Measurements from ENCODE around the gene CACNA2D3. TPM values are rescaled to one million over a fixed set of nuclear protein-coding genes. Genes with fewer than 3 reads are reported as not detected.
A peak's percentile ranks its signal among the peaks of the same experiment; 100 is the strongest.

CACNA2D3 gene
- total RNA-seq, 1 donor from 2014 or later, result 21.2 TPM

DNA sequence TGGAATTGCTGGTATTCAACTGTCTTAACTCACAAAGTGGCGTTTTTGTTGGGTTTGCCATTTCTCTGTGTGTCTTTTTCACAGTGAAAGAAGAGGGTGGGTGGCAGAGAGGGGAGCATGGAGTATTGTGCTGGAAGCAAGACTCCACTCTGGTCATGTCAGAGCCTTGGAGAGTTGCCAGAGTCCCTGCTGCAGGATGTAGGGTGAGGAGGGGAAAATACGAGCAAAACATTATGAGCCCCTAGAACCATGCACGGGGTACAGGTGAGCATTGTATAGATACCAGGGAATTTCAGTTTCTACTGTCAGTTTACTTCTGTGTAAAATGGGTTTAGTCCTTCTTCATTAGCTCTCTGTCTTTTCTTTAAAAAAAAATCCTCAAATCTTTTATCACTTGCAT is 249.9 kb downstream of the CACNA2D3 start:
- Histone ChIP-seq H3K9me3 (replicated peaks) (no peaks in the 10 kb centered on the region), H3K27ac (replicated peaks) (no peak overlapping the region), H3K27me3 (ENCODE audit: low read depth) (no peaks in the 10 kb centered on the region), H3K36me3 (no peaks in the 10 kb centered on the region), H3K4me3 (no peak overlapping the region), H3K4me1 (peaks cover 18% of the 10 kb centered on the region)
- intact Hi-C loops (cut with micrococcal nuclease), result loop anchor here (10.0 kb wide), 1 partner anchor 227 kb away; no protein-coding TSS in a partner anchor
- TF ChIP-seq, protein P1, sequence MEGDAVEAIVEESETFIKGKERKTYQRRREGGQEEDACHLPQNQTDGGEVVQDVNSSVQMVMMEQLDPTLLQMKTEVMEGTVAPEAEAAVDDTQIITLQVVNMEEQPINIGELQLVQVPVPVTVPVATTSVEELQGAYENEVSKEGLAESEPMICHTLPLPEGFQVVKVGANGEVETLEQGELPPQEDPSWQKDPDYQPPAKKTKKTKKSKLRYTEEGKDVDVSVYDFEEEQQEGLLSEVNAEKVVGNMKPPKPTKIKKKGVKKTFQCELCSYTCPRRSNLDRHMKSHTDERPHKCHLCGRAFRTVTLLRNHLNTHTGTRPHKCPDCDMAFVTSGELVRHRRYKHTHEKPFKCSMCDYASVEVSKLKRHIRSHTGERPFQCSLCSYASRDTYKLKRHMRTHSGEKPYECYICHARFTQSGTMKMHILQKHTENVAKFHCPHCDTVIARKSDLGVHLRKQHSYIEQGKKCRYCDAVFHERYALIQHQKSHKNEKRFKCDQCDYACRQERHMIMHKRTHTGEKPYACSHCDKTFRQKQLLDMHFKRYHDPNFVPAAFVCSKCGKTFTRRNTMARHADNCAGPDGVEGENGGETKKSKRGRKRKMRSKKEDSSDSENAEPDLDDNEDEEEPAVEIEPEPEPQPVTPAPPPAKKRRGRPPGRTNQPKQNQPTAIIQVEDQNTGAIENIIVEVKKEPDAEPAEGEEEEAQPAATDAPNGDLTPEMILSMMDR (IDR thresholded peaks at IDR 0.05; ENCODE audit: borderline replicate concordance), result no peak
- no peak for DNase-seq

DNA sequence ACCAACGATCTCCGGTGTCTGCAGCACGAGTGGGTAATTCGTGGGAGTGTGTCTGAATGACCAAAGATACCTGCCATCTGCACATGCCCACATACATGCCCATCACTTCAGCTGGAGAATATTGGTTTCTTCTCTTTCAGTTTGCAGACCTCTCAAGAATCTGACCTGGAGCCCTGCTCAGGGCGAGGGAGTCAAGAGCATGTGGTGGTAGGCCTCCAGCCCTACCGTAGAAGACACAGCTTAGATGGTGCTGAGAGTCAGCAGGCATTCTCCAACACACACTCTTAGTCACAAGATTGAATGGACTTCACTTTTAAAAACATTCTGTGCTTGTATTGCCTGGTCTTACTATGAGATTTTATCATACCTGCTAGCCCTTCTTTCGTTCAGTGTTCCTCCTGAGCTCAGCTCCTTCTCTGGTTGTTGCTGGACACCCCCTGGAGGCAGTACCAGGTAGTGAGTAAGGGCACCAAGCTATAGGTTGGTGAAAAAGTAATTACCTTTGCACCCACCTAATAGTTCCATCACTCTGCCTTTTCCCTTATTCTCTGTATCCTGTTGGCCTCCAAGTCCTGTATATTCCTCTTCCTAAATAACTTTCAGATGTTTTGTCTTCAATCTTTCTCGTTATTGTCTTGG is 252.0 kb downstream of the CACNA2D3 start:
- Histone ChIP-seq H3K4me1 (peaks cover 18% of the 10 kb centered on the region), H3K9me3 (replicated peaks) (no peaks in the 10 kb centered on the region), H3K27me3 (ENCODE audit: low read depth) (no peaks in the 10 kb centered on the region), H3K27ac (replicated peaks) (no peak overlapping the region), H3K4me3 (no peak overlapping the region), H3K36me3 (no peaks in the 10 kb centered on the region)
- intact Hi-C loops (cut with micrococcal nuclease), result loop anchor here (10.0 kb wide), 1 partner anchor 230 kb away; no protein-coding TSS in a partner anchor
- no peak for DNase-seq
- TF ChIP-seq, protein P1 (IDR thresholded peaks at IDR 0.05; ENCODE audit: borderline replicate concordance), result peak; percentile 63

DNA sequence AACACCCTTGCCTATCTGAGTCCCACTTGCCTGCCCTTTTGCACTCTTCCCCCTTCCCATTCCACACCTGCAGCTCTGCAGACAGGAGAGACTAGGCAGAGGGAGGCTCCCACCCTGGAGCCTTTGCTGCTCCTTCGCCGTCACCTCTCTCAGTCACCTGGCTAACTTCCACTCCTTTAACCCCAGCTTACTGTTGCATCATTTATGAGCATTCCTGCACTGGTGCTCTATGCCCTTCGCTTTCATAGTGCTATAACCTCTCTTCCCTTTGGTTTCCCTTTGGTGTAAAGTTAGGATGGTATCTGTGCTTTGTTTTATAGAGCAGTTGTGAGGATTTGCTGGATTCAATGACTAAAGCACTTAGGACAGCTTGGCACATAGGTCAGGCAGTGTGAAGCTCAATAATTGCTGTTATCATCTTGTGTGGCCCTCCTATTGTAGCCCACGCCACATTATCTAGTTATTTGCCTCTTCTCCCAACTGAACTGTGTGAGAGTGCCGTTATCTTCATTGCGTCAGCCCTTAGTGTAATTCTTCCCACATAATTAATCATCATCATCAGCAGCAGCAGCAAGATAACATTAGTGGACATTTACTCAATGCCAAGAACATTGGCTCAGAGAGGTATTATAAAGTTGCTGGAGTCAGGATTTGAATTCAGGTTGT is 253.9 kb downstream of the CACNA2D3 start:
- H3K9me3 ChIP-seq (replicated peaks), result no peaks in the 10 kb centered on the region
- H3K4me1 ChIP-seq, result peaks cover 18% of the 10 kb centered on the region
- no peak overlapping the region for H3K4me3 ChIP-seq
- H3K27me3 ChIP-seq (ENCODE audit: low read depth), result no peaks in the 10 kb centered on the region
- no peaks in the 10 kb centered on the region for H3K36me3 ChIP-seq
- no peak for DNase-seq
- intact Hi-C loops (cut with micrococcal nuclease), result loop anchor here (10.0 kb wide), 1 partner anchor 231 kb away; no protein-coding TSS in a partner anchor
- TF ChIP-seq, protein P1 (IDR thresholded peaks at IDR 0.05; ENCODE audit: borderline replicate concordance), result no peak
- peak overlapping the region; percentile 54 for H3K27ac ChIP-seq (replicated peaks)

DNA sequence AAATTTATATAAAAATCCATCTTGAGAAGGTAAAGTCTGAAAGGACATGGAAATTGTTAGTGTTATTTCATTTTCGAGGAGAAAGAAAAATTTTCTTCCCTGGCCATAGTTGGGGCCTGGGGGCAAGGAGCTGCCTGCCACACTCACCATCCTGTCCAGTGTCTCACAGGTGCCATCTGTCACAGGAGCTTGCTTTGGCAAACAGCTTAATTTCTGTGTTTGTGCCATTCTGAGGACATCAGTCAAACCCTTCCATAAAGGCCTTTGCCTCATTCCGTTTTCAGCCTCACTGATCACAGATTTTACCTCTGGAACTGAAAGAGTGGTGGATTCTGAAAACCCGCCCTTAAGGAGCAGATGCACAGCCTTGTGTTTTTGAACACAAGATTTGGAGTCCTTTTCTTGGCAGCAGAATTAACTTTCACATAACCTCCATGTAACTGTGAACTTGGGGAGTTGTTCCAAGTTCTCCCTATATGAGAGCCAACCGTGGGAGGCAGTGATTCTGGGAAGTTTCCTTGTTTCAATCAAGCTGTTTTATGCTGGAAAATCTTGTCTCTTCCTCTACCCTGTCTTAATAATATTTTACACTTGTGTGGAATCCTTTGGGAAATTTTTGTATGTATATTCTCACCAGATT is 254.7 kb downstream of the CACNA2D3 start:
- intact Hi-C loops (cut with micrococcal nuclease), result loop anchor here (10.0 kb wide), 1 partner anchor 232 kb away; no protein-coding TSS in a partner anchor

DNA sequence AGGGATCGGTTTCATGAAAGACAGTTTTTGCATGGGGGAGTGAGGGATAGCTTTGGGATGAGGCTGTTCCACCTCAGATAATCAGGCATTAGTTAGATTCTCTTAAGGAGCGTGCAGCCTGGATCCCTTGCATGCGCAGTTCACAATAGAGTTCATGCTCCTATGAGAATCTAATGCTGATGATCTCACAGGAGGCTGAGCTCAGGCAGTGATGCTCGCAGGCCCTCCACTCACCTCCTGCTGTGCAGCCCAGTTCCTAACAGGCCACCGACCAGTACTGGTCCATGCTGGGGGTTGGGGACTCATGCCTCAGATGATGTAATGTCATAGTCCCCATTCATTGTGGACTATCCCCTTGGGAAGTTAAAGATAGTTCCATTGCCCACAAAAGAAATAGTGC is 255.8 kb downstream of the CACNA2D3 start:
- intact Hi-C loops (cut with micrococcal nuclease), result loop anchor here (10.0 kb wide), 1 partner anchor 233 kb away; no protein-coding TSS in a partner anchor
- DNase-seq, result no peak
- Histone ChIP-seq H3K36me3 (no peaks in the 10 kb centered on the region), H3K27ac (replicated peaks) (no peak overlapping the region), H3K4me1 (peaks cover 18% of the 10 kb centered on the region), H3K4me3 (no peak overlapping the region), H3K9me3 (replicated peaks) (no peaks in the 10 kb centered on the region), H3K27me3 (ENCODE audit: low read depth) (no peaks in the 10 kb centered on the region)
- TF ChIP-seq, protein P1 (IDR thresholded peaks at IDR 0.05; ENCODE audit: borderline replicate concordance), result no peak

More for the DNA sequence above, 254.7 kb downstream of the CACNA2D3 start:
- Histone ChIP-seq H3K36me3 (no peaks in the 10 kb centered on the region), H3K9me3 (replicated peaks) (no peaks in the 10 kb centered on the region), H3K27me3 (ENCODE audit: low read depth) (no peaks in the 10 kb centered on the region), H3K4me1 (peaks cover 18% of the 10 kb centered on the region), H3K27ac (replicated peaks) (peak overlapping the region; percentile 54), H3K4me3 (no peak overlapping the region)
- TF ChIP-seq, protein P1 (IDR thresholded peaks at IDR 0.05; ENCODE audit: borderline replicate concordance), result no peak
- no peak for DNase-seq
